GM21515 (cell line): ENCODE results near the gene CYP2C9.
"Not testable (repeated sequence)": the region's sequence is repeated elsewhere in the genome, so short reads cannot be mapped to it uniquely, and the experiment has no call there.

Source experiments
- ATAC-seq: cut with Tn5 transposase; IDR thresholded peaks from one replicate; pipeline ENCODE4 v1.9.1; 2021; ENCODE audit not compliant: unreplicated experiment

CYP2C9 gene

DNA sequence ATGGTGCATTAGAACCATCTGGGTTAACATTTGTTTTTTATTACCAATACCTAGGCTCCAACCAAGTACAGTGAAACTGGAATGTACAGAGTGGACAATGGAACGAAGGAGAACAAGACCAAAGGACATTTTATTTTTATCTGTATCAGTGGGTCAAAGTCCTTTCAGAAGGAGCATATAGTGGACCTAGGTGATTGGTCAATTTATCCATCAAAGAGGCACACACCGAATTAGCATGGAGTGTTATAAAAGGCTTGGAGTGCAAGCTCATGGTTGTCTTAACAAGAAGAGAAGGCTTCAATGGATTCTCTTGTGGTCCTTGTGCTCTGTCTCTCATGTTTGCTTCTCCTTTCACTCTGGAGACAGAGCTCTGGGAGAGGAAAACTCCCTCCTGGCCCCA is at the start of gene CYP2C9:
Gene CYP2C9, plus strand, starts transcription at position 276 of the 400 bp plus-strand sequence. Its CDS starts 25 bp downstream, at position 301.
- no peak for ATAC-seq

DNA sequence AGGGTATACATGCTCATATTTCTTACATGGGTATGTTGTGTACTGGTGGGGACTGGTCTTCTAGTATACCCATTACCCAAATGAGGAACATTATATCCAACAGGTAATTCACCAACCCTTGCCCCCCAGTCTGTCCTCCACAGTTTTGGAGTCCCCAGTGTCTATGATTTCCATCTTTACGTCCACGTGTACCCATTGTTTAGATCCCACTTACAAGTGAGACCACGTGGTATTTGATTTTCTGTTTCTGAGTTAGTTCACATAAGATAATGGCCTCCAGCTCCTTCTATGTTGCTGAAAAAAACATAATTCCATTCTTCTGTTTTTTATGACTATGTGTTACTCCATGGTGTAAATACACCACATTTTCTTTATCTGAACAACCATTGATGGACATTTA is 49.3 kb upstream of the CYP2C9 start:
- ATAC-seq, result no peak

DNA sequence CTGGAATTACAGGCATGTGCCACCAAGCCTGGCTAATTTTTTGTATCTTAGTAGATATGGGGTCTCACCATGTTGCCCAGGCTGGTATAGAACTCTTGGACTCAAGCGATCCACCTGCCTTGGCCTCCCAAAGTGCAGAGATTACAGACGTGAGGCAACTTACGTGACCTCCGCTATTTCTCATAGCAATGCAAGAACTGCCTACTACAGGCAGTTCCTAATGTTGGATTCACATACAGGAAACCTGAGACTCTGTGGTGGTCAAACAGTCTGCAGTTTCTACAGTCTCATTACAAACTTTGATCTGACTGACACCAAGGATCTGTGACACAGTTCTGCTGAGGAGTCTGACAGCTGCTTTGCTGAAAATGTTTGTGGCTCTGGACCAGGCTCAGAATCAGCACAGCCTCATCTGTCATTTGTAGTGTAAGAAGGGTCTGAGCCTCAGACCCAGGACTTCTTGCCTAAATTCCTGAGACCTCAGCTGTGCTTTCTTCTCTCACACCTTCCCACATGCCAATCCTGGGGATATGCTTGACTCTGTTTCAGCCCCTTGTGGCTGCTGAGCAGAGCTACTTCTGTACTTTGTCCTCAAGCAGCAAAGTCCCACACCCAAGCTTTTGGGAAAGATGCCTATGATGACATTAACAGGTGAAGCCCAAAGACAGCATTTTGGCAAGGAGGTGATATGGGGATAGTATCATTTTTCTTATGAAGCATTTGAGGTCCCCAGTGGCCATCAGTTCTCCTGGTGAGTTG is 48.0 kb upstream of the CYP2C9 start:
- ATAC-seq, result no peak

DNA sequence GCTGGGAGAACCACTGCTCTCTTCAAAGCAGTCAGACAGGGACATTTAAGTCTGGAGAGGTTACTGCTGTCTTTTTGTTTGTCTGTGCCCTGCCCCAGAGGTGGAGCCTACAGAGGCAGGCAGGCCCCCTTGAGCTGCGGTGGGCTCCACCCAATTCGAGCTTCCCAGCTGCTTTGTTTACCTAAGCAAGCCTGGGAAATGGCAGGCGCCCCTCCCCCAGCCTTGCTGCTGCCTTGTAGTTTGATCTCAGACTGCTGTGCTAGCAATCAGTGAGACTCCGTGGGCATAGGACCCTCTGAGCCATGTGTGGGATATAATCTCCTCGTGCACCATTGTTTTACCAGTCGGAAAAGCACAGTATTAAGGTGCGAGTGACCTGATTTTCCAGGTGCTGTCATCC is 40.0 kb upstream of the CYP2C9 start:
- not testable (repeated sequence) for ATAC-seq

DNA sequence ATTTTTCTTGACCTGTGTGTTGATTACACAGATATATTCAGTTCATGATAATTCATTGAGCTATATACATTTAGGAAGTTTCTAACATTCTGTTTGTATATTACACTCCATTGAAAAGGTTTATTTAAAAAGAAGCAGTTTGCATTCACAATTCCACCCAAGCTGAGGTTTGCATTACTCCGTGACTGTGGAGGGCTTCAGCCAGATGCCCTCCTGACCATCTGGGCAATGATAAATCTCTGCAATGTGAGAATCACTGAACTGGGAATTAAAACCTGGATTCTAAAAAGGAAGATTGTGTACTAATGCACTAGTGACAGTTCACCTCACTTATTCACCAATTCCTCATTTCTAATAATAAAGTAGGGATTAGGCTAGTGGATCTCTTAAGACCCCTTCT is 36.4 kb upstream of the CYP2C9 start:
- ATAC-seq, result no peak

DNA sequence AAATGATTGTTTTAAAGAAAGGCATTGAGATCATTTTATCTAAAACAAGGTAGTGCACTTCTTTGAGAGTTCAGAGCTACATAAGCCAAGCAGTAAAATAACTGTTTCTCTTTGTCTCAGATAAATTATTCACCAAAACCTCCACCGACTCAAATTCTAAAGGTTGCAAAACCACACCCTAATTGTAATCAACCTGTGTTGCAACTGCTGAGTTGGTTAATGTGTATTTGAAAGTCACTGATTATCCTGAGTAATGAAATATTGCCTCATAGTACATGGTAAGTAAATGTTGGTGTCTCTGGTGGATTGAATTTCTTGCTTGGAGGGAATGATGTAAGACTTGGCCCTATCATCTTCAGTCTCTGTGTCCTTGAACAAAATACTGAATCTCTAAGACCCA is 35.9 kb upstream of the CYP2C9 start:
- no peak for ATAC-seq

DNA sequence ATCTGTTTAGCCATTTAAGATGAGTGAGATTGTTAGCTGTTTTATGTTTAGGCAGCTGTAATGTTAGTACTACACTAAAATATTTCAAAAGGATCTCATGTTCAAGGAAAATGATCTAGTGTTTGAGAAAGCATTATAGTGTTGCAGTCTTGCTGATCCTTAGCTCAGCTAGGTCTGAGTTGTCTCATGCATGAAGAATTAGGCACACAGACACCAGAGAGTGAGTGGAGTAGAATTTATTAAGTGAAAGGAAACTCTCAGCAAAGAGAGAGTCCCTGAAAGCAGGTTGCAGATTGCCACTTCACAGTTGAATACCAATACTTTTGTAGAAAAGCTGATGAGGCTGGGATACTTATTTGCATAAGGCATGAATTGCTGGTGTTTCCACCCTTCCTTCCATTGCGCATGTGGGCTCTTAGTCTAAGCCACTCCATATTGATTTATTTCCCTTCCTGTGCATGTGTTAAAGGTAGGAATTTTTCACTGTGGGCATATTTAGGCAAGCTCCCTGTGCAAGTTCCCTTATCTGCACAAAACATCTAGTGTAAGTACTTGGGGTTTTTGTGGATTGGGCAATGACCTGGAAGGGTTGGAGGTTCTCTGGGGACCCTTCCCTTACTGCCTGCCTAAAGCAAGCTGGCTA is 33.8 kb upstream of the CYP2C9 start:
- ATAC-seq, result not testable (repeated sequence)

DNA sequence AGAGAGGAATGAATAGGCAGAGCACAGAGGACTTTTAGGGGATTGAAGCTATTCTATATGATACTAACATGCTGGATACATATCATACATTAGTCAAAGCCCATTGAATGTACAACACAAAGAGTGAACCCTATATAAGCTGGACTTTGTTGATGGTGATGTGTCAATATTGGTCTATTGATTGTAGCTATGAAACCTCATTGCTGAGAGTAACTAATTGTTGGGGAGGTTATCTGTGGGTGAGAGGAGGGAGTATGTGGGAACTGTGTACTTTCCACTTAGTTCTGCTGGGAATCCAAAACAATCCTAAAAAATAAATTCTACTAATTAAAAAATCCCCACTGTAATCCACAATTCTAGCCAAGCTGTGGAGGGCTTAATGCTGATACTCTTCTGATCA is 22.0 kb upstream of the CYP2C9 start:
- ATAC-seq, result no peak

DNA sequence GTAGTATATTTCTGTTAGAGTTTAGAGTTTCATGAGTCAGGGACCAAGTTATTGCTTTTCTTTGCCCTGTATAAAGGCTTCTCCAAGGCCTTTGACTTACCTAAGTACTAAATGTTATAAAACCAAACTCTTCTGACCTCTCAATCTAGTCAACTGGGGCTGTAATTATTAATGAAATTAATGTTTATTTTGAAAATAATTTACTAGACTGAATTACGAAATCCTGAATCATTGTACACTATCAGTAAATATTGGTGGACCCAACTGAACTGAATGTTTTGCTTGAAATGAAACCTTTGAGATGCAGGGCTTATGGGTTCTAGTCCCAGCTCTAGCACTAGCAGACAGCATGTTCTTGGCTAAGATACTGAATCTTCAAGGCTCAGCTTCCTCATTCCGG is 1.7 kb upstream of the CYP2C9 start:
- ATAC-seq, result no peak

DNA sequence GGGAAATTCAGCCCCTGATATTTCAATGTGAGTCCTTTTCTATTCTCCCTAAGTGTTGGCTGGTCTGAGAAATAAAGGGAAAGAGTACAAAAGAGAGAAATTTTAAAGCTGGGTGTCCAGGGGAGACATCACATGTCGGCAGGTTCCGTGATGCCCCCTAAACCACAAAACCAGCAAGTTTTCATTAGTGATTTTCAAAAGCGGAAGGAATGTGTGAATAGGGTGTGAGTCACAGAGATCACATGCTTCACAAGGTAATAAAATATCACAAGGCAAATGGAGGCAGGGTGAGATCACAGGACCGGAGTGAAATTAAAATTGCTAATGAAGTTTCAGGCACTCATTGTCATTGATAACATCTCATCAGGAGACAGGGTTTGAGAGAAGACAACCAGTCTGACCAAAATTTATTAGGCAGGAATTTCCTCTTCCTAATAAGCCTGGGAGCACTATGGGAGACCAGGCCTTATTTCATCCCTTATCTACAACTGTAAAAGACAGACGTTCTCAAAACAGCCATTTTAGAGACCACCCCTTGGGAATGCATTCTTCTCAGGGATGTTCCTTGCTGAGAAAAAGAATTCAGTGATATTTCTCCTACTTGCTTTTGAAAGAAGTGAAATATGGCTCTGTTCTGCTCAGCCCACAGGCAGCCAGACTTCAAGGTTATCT is 5.1 kb downstream of the CYP2C9 start:
- not testable (repeated sequence) for ATAC-seq

DNA sequence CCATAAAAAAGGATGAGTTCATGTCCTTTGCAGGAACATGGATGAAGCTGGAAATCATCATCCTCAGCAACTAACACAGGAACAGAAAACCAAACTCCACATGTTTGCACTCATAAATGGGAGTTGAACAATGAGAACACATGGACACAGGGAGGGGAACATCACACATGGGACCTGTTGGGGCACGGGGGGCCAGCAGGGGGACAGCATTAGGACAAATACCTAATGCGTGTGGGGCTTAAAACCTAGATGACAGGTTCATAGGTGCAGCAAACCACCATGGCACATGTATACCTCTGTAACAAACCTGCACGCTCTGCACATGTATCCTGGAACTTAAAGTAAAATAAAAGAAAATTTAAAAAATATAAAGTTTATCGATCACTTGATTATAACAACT is 7.7 kb downstream of the CYP2C9 start:
- not testable (repeated sequence) for ATAC-seq

DNA sequence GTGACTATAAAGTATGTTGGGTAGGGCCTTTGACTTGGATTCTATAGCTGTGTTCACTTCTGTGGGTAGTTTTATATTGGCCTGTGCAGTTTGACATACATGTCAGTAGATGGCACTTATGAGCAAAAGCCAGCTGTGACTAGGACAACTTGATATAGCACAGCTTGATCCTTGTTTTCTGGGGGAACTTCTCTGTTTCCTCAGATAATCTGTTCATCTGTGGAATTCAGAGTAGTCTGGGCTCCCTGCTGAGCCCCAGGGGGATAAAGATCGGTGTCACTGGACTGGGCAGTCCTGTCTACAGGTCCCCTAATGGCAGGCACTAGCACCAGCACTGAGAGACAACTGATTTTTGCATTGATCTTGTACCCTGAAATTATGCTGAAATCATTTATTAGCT is 25.4 kb downstream of the CYP2C9 start:
- ATAC-seq, result peak; percentile 61

DNA sequence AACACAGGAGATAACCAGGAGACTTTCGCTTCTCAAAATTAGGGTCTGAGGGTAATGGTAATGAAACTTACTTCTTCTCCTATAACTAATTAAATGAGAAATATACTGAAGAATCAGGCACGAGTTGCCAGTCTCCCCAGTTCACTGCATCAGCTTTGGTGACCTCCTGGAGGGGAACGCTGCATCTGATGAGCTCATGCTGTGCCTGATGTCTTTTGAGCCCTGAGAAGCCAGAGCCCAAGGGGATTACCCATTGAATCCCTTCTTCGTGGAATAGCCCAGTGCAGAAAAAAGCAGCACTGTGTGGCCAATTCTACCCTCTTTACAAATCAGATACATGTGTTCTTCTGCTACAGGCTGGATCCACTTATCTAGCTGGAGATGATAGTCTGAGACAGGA is 45.1 kb downstream of the CYP2C9 start:
- no peak for ATAC-seq

DNA sequence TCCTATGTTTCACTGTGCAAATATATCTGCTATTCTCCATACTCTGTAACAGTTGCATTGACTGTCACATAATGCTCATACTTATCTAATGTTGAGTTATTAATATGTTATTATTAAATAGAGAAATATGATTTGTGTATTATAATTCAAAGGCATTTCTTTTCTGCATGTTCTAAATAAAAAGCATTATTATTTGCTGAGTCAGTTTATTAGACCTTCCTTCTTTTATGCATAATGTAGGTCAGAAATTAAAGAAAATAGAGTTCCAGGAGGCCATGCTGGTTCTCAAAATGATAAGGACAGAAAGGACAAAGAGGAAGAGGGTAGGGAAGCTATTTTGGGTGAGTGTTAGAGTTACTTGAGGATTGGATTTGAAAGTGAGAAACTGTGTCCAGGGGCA is 50.7 kb downstream of the CYP2C9 start:
- no peak for ATAC-seq

DNA sequence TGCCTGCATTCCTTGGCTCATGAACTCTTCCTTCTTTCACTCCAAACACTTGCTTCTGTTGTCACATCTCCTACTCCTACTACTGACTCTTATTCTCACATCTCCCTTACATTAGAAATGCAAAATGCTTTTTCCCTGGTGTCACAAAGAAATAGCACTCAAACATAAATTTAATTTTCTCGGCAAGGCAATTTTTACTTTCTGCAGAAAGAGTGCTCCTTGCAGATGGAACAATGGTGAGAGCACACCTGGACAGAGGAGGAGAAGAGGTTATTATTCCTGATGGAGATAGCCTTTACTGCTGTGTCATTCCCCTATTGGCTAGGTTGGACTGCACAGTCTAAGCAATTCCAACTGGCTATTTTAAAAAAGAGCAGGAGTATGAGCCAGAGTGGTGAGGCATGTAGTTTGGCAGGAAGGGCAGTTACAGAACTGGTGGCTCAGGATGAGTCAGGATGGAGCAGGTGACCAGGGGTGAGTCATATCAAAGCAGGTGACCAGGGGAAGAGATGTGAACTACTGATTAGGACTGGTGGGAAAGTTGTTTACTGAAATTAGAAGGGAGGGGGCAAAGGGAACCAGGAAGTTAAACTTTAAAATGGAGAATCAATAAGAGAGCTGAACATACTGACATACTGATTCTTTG is 52.9 kb downstream of the CYP2C9 start:
- no peak for ATAC-seq

DNA sequence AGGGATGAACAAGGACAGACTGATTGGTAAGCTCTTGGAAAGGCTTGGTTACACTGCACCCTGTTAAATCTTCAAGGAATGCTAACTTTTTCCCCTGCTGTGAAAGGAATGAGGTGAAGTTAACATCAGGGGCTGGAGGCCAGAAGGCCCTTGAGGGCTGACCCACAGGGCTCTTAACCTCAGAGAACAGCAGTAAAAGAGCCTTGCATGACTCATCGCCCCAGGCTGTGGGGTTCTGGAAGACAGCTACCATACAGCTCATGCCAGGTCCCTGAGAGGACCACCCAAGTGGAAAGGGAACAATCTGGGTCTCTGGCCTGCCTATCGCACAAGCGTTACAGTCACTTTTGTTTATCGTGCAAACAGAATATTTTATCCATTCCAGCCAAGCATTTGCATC is 54.4 kb downstream of the CYP2C9 start:
- ATAC-seq, result no peak

DNA sequence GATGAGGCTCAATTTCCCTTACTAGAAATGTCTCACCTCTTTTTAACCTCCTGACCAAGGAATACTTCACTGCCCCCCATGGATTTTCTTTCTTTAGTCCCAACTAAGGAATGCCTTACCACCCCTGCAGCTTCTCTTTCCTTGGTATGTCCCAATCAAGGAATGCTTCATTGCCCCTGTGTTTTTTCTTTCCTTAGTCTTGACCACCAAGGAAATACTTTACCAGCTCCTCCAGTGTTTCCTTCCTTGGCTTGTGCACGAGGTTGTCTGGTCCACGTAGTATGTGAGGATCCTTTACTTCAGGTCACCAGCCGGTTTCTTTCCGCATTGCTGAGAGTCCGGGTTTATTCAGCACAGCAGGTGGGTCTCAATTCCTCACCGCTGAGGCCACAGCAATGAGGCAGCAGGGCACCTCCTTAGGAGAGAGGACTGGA is 59.3 kb downstream of the CYP2C9 start:
- ATAC-seq, result no peak

DNA sequence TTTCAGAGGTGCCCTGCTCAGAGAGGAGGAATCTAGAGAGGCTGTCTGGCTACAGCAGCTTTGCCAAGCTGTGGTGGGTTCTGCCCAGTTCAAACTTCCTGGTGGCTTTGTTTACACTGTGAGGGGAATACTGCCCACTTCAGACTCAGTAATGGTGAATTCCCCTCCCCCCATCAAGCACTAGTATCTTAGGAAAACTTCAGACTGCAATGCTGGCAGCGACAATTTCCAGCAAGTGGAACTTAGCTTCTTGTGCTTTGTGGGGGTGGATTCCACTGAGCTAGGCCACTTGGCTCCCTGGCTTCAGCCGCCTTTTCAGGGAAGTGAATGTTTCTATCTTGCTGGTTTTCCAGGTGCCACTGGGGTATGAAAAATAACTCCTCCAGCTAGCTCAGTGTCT is 88.0 kb downstream of the CYP2C9 start:
- no peak for ATAC-seq

DNA sequence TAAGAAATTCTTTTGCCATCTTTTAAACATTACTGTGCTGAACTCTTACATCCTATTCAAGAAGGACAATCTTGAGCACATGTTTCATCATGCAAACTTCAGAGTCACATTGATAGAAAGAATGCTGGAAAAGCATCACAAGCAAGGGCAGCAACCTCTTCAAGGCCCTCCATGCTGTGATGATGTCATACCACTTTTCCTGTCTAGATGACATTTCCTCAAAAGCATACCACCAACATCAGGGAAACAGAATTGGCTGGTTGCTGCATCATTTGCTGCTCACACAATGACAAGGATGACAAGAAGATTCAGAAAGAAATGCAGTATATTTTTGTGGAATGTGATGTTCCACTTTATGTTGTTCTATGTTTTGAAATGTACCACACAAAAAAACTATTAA is 93.2 kb downstream of the CYP2C9 start:
- no peak for ATAC-seq

DNA sequence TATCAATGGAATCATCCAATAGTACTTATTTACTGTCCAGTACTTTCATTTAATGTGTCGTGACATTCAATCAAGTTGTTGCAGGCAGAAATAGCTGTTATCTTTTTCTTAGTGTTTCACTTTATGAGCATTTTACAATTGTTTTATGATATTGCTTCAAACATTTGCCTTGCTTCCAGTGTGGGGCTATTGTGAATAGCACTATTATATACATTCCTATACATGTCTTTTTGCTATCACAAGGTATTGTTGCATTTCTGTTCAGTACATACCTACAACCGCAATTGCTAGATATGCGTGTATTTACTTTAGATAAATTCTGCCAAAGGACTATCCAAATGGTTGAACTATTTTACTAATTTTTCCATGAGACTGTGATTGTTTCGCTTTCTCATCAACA is 95.9 kb downstream of the CYP2C9 start:
- ATAC-seq, result no peak
